Activated T-helper 17 cell treated with anti-CD3 and anti-CD28 coated beads, Interleukin-2, amount 50 U/mL, for 72 hours (primary cell): ENCODE measurements around the gene PNPLA5. TPM values are rescaled to one million over a fixed set of nuclear protein-coding genes. Genes with fewer than 3 reads are reported as not detected.
A peak's percentile ranks its signal among the peaks of the same experiment; 100 is the strongest.
"Not testable (repeated sequence)": the region's sequence is repeated elsewhere in the genome, so short reads cannot be mapped to it uniquely, and the experiment has no call there.

Source experiments
- ATAC-seq: fragments of 150-1000 bp; cut with Tn5 transposase; replicated peaks from 2 replicates; pipeline ENCODE4 v1.10.0; 2021; ENCODE audit warnings: mild to moderate bottlenecking, moderate library complexity
- H3K27ac Mint-ChIP-seq: one replicate; pipeline ENCODE4 v1.8.0; 2022; ENCODE audit warnings: mixed read lengths
- H3K27me3 Mint-ChIP-seq: one replicate; pipeline ENCODE4 v1.8.0; 2022; ENCODE audit warnings: mixed read lengths
- H3K36me3 Mint-ChIP-seq: one replicate; pipeline ENCODE4 v1.8.0; 2022; ENCODE audit warnings: low read depth, mild to moderate bottlenecking, mixed read lengths
- H3K4me1 Mint-ChIP-seq: one replicate; pipeline ENCODE4 v1.8.0; 2022; ENCODE audit warnings: mixed read lengths
- H3K4me3 Mint-ChIP-seq: one replicate; pipeline ENCODE4 v1.8.0; 2022; ENCODE audit warnings: mild to moderate bottlenecking, mixed read lengths
- H3K9me3 Mint-ChIP-seq: one replicate; pipeline ENCODE4 v1.8.0; 2022; ENCODE audit warnings: mixed read lengths
- total RNA-seq, 2 donors: library from RNA; stranded (reverse); gene quantifications; one replicate each; pipeline ENCODE4 v1.2.3, GENCODE V29; 2022

The PNPLA5 gene
- total RNA-seq, 2 donors from 2014 or later, result not detected

DNA sequence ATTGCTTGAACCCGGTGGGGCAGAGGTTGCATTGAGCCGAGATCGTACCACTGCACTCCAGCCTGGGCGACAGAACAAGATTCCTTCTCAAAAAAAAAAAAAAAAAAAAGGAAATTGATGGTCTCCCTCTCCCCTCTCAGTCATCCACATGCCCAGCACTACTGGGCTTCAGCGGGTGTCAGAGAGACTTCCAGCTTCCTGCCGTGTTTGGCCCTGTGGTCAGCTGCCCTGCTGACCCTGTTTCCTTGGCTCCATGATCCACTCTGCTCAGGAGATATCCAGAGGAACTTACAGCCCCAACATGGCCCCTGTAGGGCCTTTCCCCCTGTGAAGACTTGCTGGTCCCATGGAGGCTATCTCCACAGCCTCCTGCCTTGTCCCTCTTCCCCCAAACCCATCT, 25.7 kb upstream of the PNPLA5 start:
- Mint-ChIP-seq H3K27ac (no peak overlapping the region), H3K4me3 (no peak overlapping the region), H3K4me1 (no peaks in the 10 kb centered on the region), H3K9me3 (no peaks in the 10 kb centered on the region), H3K27me3 (peaks cover 19% of the 10 kb centered on the region), H3K36me3 (no peaks in the 10 kb centered on the region)
- no peak for ATAC-seq

DNA sequence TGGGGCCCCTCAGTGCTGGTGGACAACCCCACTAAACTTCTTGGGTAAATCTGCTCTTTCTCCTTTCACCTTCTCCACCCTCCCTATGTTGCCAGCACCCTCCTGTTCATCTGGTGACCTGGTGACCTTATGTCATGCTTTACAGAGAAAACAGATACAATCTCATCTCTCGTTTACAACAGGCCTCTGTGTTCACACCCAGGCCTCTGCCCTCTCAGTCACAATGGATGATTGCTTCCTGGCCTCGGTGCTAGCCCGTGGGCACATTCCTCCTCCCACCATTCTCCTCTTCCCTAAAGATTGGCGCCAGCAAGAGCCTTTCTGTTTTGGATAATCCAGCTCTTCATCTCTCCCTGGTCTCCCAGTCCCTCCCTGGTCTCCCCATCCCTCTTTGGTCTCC, 19.5 kb upstream of the PNPLA5 start:
- ATAC-seq, result no peak
- H3K27ac Mint-ChIP-seq, result no peak overlapping the region
- no peak overlapping the region for H3K4me3 Mint-ChIP-seq
- no peaks in the 10 kb centered on the region for H3K4me1 Mint-ChIP-seq
- H3K36me3 Mint-ChIP-seq, result no peaks in the 10 kb centered on the region
- H3K27me3 Mint-ChIP-seq, result peaks cover 25% of the 10 kb centered on the region
- no peaks in the 10 kb centered on the region for H3K9me3 Mint-ChIP-seq

DNA sequence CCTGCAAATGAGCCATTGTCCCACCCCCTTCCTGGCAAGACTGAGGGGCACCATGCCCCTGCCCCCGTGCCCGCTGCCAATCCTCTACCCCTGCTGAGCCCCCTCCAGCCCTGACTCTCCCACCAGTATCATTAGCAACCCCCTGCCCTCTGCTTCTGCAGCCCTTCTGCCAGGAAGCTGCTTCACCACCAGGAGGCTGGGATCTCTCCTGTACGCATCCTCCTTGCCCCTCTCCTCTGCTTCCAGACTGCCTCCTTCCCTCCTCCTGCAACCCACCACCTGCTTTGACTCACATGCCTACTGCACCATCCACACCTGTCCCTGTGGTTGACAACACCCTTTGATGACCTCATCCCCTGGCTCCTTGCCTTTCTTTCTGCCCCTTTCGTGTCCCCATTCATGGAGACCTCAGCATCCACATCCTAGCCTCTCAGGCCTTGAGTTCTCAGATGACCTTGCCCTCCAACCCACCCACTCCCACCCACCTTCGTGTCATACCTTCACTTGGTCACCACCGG, 18.4 kb upstream of the PNPLA5 start:
- Mint-ChIP-seq H3K4me3 (no peak overlapping the region), H3K27ac (no peak overlapping the region), H3K9me3 (no peaks in the 10 kb centered on the region), H3K27me3 (peaks cover 25% of the 10 kb centered on the region), H3K36me3 (no peaks in the 10 kb centered on the region), H3K4me1 (no peaks in the 10 kb centered on the region)
- no peak for ATAC-seq

DNA sequence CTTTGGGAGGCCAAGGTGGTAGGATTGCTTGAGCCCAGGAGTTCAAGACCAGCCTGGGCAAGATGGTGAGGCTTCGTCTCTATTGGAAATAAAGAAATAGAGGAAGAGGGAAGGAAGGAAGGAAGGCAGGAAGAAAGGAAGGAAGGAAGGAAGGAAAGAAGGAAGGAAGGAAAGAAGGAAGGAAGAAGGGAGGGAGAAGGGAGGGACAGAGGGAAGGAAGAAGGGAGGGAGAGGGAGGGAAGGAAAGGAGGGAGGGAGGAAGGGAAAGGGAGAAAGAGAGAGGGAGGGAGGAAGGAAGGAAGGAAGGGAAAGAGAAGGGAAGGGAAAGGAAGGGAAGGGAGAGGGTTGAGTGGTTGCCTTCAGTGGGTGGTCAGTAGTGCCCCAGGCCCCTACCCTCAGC, 17.9 kb upstream of the PNPLA5 start:
- no peak overlapping the region for H3K4me3 Mint-ChIP-seq
- no peaks in the 10 kb centered on the region for H3K36me3 Mint-ChIP-seq
- H3K4me1 Mint-ChIP-seq, result no peaks in the 10 kb centered on the region
- no peak for ATAC-seq
- no peaks in the 10 kb centered on the region for H3K9me3 Mint-ChIP-seq
- H3K27ac Mint-ChIP-seq, result no peak overlapping the region
- H3K27me3 Mint-ChIP-seq, result peaks cover 25% of the 10 kb centered on the region

DNA sequence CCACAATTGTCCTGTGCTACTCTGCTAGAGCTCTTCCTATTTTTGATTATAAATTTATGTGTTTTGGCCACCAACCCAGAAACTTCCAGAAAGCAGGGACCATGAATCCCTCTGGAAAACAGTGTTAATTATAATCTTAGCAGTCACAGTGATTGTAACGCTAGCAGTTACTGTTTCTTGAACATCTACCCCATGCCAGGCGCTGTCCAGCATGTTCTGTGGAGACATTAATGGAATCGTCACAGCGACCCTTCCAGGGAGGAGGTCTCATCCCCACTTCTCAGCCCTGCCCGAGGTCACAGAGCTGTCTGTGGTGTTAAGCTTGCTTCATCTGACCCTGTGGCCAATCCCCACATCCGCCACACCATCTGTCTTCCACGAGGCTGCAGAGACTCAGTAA, 13.9 kb upstream of the PNPLA5 start:
- Mint-ChIP-seq H3K36me3 (no peaks in the 10 kb centered on the region), H3K4me3 (no peak overlapping the region), H3K27me3 (peaks cover 24% of the 10 kb centered on the region), H3K9me3 (no peaks in the 10 kb centered on the region), H3K4me1 (no peaks in the 10 kb centered on the region), H3K27ac (no peak overlapping the region)
- no peak for ATAC-seq

DNA sequence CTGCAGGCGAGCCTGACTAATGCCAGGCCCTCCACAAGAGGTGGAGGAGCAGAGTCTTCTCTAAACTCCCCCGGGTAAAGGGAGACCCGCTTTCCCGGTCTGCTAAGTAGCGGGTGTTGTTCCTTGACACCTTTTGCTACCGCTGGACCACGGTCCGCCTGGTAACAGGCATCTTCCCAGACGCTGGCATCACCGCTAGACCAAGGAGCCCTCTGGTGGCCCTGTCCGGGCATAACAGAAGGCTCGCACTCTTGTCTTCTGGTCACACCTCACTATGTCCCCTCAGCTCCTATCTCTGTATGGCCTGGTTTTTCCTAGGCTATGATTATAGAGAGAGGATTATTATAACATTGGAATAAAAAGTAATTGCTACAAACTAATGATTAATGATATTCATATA, 12.6 kb upstream of the PNPLA5 start:
- not testable (repeated sequence) for H3K9me3 Mint-ChIP-seq, H3K4me1 Mint-ChIP-seq, H3K36me3 Mint-ChIP-seq, H3K4me3 Mint-ChIP-seq, ATAC-seq, H3K27ac Mint-ChIP-seq
- H3K27me3 Mint-ChIP-seq, result peaks cover 18% of the 10 kb centered on the region

DNA sequence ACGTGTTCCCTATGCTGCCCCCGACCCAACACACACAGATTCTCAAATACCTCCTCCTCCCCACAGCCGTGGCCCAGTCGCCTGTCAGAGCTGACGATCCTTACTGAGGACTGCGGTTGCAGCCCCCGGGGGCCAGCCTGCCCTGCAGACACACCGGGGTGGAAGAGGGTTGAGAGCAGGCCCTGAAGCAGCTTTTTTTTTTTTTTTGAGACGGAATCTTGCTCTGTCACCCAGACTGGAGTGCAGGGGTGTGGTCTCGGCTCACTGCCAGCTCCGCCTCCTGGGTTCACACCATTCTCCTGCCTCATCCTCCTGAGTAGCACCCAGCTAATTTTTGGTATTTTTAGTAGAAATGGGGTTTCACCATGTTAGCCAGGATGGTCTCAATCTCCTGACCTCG, 11.2 kb upstream of the PNPLA5 start:
- not testable (repeated sequence) for H3K4me3 Mint-ChIP-seq, H3K4me1 Mint-ChIP-seq, H3K36me3 Mint-ChIP-seq, H3K9me3 Mint-ChIP-seq, H3K27ac Mint-ChIP-seq, ATAC-seq
- H3K27me3 Mint-ChIP-seq, result peaks cover 22% of the 10 kb centered on the region

DNA sequence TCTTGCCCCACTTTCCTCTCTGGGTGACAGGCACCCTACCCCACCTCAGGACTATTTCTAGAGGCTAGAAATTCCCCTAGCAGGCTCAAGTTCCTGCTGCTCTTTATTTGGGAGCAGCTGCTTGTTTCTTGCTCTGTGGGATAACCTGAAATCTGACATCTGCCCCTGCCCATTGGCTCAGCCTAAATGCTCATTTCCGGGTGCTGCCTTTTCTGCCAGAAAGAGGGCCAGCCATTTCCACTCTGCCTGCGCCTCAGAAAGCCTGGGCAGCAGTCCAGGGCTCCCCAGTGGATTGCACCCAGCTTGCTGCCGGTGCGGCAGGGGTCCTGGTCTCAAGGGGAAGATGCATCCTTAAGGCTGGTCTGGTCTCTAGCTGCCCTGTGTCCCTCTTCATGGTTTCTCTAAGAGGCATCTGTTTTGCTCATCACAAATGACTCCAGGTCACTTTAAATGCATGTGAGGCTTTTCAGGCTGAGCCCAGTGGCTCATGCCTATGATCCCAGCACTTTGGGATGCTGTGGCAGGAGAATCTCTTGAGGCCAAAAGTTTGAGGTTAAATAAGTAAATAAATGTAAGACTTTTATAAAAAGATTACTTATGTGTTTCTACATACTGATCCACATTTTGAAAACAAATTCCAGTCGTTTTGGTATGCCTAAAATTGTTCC, 10.3 kb upstream of the PNPLA5 start:
- H3K27ac Mint-ChIP-seq, result no peak overlapping the region

DNA sequence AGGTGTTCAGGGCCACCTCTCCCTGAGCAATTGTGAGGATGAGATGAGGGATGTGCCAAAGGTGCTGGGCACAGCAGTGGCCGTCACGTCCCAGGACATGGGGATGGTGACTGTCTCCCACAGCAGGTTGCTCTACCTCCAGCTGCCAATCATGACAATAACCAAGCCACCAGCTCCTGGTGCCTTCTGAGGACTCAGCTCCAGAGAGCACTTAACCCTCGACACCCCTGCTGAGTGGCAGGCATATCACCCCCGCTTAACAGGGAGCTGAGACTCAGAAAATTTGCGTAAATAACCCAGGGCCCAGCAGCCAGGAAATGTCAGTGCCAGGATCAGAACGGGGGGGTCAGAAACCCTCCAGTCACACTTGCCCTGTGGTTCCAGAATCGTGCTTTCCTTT, 8.4 kb upstream of the PNPLA5 start:
- Mint-ChIP-seq H3K27me3 (peaks cover 22% of the 10 kb centered on the region), H3K36me3 (no peaks in the 10 kb centered on the region), H3K4me1 (no peaks in the 10 kb centered on the region), H3K9me3 (no peaks in the 10 kb centered on the region), H3K27ac (no peak overlapping the region), H3K4me3 (no peak overlapping the region)
- no peak for ATAC-seq

More for the DNA sequence above, 10.3 kb upstream of the PNPLA5 start:
- Mint-ChIP-seq H3K4me3 (no peak overlapping the region), H3K27me3 (peaks cover 20% of the 10 kb centered on the region), H3K4me1 (no peaks in the 10 kb centered on the region), H3K36me3 (no peaks in the 10 kb centered on the region), H3K9me3 (no peaks in the 10 kb centered on the region)
- no peak for ATAC-seq

DNA sequence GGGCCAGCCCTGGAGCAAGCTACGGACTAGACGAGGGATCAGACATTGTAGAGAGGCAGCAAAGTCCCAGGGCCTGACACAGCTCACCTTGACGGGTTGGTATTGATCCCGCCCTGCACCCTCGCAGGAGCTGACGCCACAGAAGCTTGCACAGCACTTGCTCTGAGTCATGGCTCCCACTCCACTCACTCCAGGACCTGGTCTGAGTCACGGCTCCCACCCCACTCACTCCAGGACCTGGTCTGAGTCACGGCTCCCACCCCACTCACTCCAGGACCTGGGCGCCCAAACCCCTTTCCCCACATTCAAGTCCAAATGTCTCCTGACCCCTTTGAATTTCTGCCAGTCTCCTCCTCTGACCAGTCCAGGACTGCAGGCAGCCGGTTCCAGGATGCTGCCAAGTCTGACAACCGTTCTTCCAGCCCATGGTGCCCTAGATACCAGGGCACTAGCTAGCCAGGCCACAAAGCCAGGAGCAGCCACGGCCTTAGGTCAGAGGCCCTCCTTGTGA, 6.0 kb upstream of the PNPLA5 start:
- Mint-ChIP-seq H3K4me1 (no peaks in the 10 kb centered on the region), H3K9me3 (no peaks in the 10 kb centered on the region), H3K27ac (peak overlapping the region; percentile 61), H3K4me3 (no peak overlapping the region), H3K36me3 (no peaks in the 10 kb centered on the region), H3K27me3 (peaks cover 18% of the 10 kb centered on the region)
- ATAC-seq, result peak; percentile 95

DNA sequence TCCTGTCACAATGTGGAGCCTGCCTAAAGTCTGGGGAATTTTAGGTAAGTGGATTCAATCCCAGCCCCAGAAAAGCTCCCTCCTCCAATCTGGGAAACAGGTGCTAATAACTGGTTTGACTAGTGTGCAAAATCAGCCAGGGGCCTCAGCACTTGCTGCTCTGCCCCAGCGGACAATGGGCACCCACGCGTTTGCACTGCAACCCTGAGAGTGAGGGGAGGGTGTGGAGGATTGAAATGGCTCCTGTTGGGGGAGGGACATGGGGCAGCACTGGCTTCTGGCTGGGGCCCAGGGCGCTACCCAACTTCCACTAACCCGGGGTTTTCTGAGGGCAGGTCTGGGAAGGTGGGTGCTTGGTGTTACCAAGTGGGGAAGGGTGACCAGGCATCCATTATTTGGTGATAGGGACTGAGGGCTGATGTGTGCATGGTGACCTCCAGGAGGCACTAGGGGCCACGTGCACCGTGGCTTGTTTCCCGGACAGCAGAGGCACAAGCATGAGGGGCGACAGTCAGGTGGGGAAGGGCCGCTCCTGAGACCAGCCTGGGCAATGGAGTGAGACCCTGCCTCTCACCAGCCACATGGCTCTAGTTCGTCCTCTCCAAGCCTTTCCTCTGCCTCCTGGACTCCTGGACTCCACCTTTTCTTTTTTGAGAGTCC, 4.3 kb upstream of the PNPLA5 start:
- Mint-ChIP-seq H3K9me3 (no peaks in the 10 kb centered on the region), H3K27me3 (peaks cover 18% of the 10 kb centered on the region), H3K4me3 (no peak overlapping the region), H3K36me3 (no peaks in the 10 kb centered on the region), H3K27ac (no peak overlapping the region), H3K4me1 (no peaks in the 10 kb centered on the region)
- ATAC-seq, result no peak

DNA sequence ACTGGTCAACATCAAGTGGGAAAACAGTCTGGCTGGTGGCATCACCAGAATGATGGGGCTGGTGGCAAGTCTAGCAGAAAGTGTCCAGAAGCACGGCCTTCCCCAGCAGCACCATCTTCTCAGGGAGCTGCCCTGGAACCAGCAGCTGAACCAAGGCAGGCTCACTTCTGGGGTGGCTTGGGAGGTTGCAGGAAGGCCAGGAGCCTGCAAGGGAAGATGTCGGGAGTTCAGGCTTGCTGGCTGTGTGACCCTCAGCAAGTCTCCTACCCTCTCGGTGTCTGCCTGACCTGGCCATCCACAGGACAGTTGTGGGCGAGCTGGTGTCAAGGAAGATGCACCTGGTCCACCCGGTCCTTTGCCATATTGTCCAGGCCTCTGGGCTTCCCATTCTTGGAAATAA, 2.3 kb upstream of the PNPLA5 start:
- Mint-ChIP-seq H3K4me3 (no peak overlapping the region), H3K27ac (no peak overlapping the region)

DNA sequence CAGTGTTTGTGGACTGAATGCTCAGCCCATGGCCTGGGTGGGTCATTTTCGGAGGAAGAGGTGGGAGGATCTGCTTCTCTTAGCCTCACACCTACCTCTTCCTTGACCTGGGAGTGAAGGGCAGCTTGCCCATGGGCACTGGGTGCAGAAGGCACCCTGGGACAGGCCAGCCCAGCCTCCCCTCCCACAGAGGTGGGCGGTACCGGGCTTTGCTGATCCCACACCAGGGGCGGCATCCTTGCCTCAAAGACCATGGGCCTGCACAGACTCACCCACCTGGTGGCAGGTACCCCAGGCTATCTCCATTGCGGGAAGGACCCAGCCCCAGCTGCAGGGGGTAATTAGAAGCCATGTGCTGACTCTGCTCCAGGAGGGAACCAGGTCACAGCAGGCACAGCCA, 1.5 kb upstream of the PNPLA5 start:
- Mint-ChIP-seq H3K36me3 (no peaks in the 10 kb centered on the region), H3K4me3 (no peak overlapping the region), H3K4me1 (no peaks in the 10 kb centered on the region), H3K27ac (no peak overlapping the region), H3K27me3 (peaks cover 25% of the 10 kb centered on the region), H3K9me3 (no peaks in the 10 kb centered on the region)
- ATAC-seq, result no peak

More for the DNA sequence above, 2.3 kb upstream of the PNPLA5 start:
- peaks cover 22% of the 10 kb centered on the region for H3K27me3 Mint-ChIP-seq
- H3K36me3 Mint-ChIP-seq, result no peaks in the 10 kb centered on the region
- ATAC-seq, result no peak
- H3K4me1 Mint-ChIP-seq, result no peaks in the 10 kb centered on the region
- no peaks in the 10 kb centered on the region for H3K9me3 Mint-ChIP-seq

DNA sequence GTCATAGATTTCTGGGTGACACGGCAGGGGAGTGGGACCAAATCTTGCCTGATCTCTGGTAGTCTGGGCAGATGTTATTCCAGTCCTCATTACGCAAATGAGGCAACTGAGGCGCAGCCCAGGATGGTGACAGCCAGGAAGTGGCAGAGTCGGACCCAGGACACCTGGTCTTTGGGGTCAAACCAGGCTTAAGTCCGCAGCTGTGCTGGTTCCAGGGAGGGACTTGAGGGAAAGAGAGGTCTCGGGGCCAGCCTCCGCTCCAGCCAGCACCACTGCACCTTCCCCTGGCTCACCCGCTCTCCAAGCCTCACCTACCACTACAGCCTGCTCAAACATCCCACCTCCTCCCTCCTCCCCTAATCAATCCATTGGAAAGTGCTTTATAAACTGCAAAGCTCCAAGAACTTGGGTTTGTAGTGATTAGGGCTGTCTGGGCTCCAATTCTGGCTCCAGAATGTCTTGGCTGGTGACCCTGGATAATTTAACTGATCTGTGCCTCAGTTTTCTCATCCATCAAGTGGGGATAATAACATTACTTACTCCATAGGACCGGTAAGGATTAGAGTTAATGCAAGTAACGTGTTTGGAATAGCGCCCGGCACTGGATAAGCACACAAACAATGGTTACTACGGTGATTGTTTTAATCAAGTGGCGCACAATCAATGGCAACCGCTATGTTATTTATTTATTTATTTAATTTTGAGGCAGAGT, 526 bp upstream of the PNPLA5 start:
- no peak overlapping the region for H3K27ac Mint-ChIP-seq
- peaks cover 27% of the 10 kb centered on the region for H3K27me3 Mint-ChIP-seq
- no peaks in the 10 kb centered on the region for H3K9me3 Mint-ChIP-seq
- ATAC-seq, result no peak
- no peak overlapping the region for H3K4me3 Mint-ChIP-seq
- H3K36me3 Mint-ChIP-seq, result no peaks in the 10 kb centered on the region
- no peaks in the 10 kb centered on the region for H3K4me1 Mint-ChIP-seq

DNA sequence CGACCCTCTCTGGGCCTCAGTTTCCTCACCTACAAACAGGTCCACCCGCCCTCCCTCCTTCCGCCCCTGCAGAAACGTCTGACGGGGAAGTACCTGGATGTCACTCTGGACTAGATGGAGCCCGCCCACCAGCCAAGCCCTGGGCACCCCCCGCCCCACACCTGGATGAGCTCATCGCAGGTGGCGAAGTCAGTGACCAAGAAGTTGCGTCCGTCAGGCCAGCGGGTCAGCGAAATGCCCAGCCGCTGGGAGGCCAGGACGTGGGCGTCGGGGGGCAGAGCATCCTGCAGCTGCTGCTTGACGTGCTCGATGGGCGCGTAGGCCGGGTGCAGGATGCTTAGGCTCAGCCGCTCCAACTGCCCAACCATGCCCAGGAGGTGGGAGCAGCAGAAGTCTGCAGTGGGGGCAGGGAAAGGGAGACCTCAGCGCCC, 897 bp downstream of the PNPLA5 start:
- H3K9me3 Mint-ChIP-seq, result no peaks in the 10 kb centered on the region
- H3K27ac Mint-ChIP-seq, result no peak overlapping the region
- no peaks in the 10 kb centered on the region for H3K36me3 Mint-ChIP-seq
- H3K4me3 Mint-ChIP-seq, result no peak overlapping the region
- H3K27me3 Mint-ChIP-seq, result peaks cover 37% of the 10 kb centered on the region
- H3K4me1 Mint-ChIP-seq, result no peaks in the 10 kb centered on the region
- no peak for ATAC-seq
